ENCODE results near the gene SLC22A15.

Gene SLC22A15

DNA sequence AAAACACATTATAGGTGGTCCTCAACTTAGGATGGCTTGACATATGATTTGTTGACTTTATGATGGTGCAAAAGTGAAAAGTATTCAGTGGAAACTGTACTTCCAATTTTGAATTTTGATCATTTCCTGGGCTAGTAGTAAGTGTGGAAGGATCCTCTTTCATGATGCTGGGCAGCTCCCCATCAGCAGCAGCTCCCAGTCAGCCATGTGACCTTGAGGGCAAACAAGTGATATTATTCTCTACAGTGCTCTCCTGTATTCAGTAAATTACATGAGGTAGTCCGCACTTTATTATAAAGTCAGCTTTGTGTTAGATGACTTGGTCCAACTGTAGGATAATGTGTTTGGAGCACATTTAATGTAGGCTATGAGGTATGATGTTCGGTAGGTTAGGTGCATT lies 36.4 kb downstream of the SLC22A15 start (continued):
- TF ChIP-seq, protein P1, sequence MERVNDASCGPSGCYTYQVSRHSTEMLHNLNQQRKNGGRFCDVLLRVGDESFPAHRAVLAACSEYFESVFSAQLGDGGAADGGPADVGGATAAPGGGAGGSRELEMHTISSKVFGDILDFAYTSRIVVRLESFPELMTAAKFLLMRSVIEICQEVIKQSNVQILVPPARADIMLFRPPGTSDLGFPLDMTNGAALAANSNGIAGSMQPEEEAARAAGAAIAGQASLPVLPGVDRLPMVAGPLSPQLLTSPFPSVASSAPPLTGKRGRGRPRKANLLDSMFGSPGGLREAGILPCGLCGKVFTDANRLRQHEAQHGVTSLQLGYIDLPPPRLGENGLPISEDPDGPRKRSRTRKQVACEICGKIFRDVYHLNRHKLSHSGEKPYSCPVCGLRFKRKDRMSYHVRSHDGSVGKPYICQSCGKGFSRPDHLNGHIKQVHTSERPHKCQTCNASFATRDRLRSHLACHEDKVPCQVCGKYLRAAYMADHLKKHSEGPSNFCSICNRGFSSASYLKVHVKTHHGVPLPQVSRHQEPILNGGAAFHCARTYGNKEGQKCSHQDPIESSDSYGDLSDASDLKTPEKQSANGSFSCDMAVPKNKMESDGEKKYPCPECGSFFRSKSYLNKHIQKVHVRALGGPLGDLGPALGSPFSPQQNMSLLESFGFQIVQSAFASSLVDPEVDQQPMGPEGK (CRISPR knock-in tag; IDR thresholded peaks at IDR 0.05; ENCODE audit: borderline replicate concordance) = no peak
- TF ChIP-seq ZNF565 (CRISPR knock-in tag; conservative IDR thresholded peaks at IDR 0.05; ENCODE audit: low read depth) (no peak), ZNF70 (CRISPR knock-in tag; IDR thresholded peaks at IDR 0.05) (no peak), BACH2 (CRISPR knock-in tag; IDR thresholded peaks at IDR 0.05; ENCODE audit: borderline replicate concordance) (no peak)
- TF ChIP-seq, protein P2, sequence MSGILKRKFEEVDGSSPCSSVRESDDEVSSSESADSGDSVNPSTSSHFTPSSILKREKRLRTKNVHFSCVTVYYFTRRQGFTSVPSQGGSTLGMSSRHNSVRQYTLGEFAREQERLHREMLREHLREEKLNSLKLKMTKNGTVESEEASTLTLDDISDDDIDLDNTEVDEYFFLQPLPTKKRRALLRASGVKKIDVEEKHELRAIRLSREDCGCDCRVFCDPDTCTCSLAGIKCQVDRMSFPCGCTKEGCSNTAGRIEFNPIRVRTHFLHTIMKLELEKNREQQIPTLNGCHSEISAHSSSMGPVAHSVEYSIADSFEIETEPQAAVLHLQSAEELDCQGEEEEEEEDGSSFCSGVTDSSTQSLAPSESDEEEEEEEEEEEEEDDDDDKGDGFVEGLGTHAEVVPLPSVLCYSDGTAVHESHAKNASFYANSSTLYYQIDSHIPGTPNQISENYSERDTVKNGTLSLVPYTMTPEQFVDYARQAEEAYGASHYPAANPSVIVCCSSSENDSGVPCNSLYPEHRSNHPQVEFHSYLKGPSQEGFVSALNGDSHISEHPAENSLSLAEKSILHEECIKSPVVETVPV (CRISPR knock-in tag; IDR thresholded peaks at IDR 0.05) = no peak

DNA sequence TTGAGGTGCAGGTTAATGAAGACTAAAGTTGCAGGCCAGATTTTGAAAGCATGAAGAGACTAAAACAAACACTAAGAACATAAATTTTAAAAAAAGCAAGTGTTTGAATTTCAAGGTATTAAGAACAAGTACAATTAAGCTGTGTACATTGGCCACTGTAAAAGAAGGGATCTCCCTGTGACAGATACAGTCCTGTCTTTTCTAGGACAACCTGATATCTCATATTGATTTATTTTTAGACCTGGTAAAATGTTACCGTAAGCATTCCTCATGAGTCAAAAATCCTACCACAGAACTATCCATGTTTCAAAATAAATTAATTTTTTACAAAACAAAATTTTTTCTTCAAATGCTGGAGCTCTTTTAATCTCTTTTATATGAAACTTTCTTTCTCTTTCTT lies 39.4 kb downstream of the SLC22A15 start:
- no peak for ATAC-seq
- TF ChIP-seq BACH2 (CRISPR knock-in tag; IDR thresholded peaks at IDR 0.05; ENCODE audit: borderline replicate concordance) (no peak), ZNF70 (CRISPR knock-in tag; IDR thresholded peaks at IDR 0.05) (no peak), TCF4 (CRISPR knock-in tag; IDR thresholded peaks at IDR 0.05; ENCODE audit: borderline replicate concordance) (no peak)
- TF ChIP-seq, protein P1 (CRISPR knock-in tag; IDR thresholded peaks at IDR 0.05; ENCODE audit: borderline replicate concordance) = no peak
- TF ChIP-seq, protein P3, sequence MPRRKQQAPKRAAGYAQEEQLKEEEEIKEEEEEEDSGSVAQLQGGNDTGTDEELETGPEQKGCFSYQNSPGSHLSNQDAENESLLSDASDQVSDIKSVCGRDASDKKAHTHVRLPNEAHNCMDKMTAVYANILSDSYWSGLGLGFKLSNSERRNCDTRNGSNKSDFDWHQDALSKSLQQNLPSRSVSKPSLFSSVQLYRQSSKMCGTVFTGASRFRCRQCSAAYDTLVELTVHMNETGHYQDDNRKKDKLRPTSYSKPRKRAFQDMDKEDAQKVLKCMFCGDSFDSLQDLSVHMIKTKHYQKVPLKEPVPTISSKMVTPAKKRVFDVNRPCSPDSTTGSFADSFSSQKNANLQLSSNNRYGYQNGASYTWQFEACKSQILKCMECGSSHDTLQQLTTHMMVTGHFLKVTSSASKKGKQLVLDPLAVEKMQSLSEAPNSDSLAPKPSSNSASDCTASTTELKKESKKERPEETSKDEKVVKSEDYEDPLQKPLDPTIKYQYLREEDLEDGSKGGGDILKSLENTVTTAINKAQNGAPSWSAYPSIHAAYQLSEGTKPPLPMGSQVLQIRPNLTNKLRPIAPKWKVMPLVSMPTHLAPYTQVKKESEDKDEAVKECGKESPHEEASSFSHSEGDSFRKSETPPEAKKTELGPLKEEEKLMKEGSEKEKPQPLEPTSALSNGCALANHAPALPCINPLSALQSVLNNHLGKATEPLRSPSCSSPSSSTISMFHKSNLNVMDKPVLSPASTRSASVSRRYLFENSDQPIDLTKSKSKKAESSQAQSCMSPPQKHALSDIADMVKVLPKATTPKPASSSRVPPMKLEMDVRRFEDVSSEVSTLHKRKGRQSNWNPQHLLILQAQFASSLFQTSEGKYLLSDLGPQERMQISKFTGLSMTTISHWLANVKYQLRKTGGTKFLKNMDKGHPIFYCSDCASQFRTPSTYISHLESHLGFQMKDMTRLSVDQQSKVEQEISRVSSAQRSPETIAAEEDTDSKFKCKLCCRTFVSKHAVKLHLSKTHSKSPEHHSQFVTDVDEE (CRISPR knock-in tag; IDR thresholded peaks at IDR 0.05) = no peak
- TF ChIP-seq, protein P4, sequence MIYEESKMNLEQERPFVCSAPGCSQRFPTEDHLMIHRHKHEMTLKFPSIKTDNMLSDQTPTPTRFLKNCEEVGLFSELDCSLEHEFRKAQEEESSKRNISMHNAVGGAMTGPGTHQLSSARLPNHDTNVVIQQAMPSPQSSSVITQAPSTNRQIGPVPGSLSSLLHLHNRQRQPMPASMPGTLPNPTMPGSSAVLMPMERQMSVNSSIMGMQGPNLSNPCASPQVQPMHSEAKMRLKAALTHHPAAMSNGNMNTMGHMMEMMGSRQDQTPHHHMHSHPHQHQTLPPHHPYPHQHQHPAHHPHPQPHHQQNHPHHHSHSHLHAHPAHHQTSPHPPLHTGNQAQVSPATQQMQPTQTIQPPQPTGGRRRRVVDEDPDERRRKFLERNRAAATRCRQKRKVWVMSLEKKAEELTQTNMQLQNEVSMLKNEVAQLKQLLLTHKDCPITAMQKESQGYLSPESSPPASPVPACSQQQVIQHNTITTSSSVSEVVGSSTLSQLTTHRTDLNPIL (CRISPR knock-in tag; IDR thresholded peaks at IDR 0.05; ENCODE audit: low read depth) = no peak

DNA sequence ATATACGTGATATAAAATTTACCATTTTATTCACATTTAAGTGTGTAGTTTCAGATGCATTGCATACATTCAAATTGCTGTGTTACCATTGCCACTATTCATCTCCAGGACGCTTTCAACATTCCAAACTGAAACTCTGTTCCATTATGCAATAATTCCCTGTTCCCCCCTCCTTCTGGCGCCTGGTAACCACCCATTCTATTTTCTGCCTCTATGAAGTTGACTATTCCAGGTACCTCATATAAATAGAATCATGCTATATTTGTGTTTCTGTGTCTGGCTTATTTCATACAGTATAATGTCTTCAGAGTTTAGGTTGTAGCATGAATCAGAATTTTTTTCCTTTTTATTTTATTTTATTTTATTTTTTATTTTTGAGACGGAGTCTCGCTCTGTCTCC lies 41.7 kb downstream of the SLC22A15 start:
- TF ChIP-seq, protein P1 (CRISPR knock-in tag; IDR thresholded peaks at IDR 0.05; ENCODE audit: borderline replicate concordance) = no peak
- TF ChIP-seq, protein P2 (CRISPR knock-in tag; IDR thresholded peaks at IDR 0.05) = no peak
- TF ChIP-seq, protein P3 (CRISPR knock-in tag; IDR thresholded peaks at IDR 0.05) = no peak
- TF ChIP-seq TOX (CRISPR knock-in tag; IDR thresholded peaks at IDR 0.05; ENCODE audit: borderline replicate concordance) (no peak), ZNF8 (CRISPR knock-in tag; IDR thresholded peaks at IDR 0.05) (no peak), TCF4 (CRISPR knock-in tag; IDR thresholded peaks at IDR 0.05; ENCODE audit: borderline replicate concordance) (no peak), ZNF565 (CRISPR knock-in tag; conservative IDR thresholded peaks at IDR 0.05; ENCODE audit: low read depth) (no peak), ZFP3 (CRISPR knock-in tag; IDR thresholded peaks at IDR 0.05) (no peak)
- no peak for ATAC-seq
